Ovary (tissue), 3 donors: Measurements from ENCODE around the gene UQCC5.

ENCODE experiments used
- CTCF ChIP-seq, 3 donors: fragments of 450-650 bp in 2 of 3; fragments of 200-600 bp in 1 of 3; IDR thresholded peaks; one replicate each; pipeline versions ENCODE4 v1.5.1 to v1.8.0; 2016 to 2022; ENCODE audit warnings: antibody characterized with exemption in 3 of 3, mild to moderate bottlenecking in 1 of 3
- EP300 ChIP-seq: sonication (generic); formaldehyde crosslinking; IDR thresholded peaks from one replicate; pipeline ENCODE4 v1.6.1; 2017; ENCODE audit warnings: antibody characterized with exemption
- POLR2A ChIP-seq: fragments of 450-650 bp; IDR thresholded peaks from one replicate; pipeline ENCODE4 v1.6.1; 2017; ENCODE audit warnings: antibody characterized with exemption, mild to moderate bottlenecking, moderate library complexity
- donor health status: DM: no; HTN: no; CAD: no.

GRCh38 chr3:52531860-52532516 is 4.4 kb upstream of the UQCC5 start:
- TF ChIP-seq CTCF (IDR thresholded peaks at IDR 0.05) (no peak), POLR2A (no peak), EP300 (no peak)
